Chondrocyte (in vitro differentiated cells): ENCODE results near the gene NSUN2. TPM values are rescaled to one million over a fixed set of nuclear protein-coding genes. Genes with fewer than 3 reads are reported as not detected.

Source experiments
- DNase-seq: peaks from one replicate; pipeline ENCODE4 v3.0.0; 2021; ENCODE audit warnings: mixed read lengths, low spot score
- H3K27ac Mint-ChIP-seq: one replicate; pipeline ENCODE4 v1.8.0; 2021; ENCODE audit warnings: mild to moderate bottlenecking, moderate library complexity, mixed read lengths; ENCODE audit not compliant: unreplicated experiment
- H3K27me3 Mint-ChIP-seq: 2 replicates; pipeline ENCODE4 v1.8.0; 2021; ENCODE audit warnings: low read depth, mixed read lengths
- H3K36me3 Mint-ChIP-seq: 2 replicates; pipeline ENCODE4 v1.8.0; 2021; ENCODE audit warnings: low read depth, mixed read lengths
- H3K4me1 Mint-ChIP-seq: 2 replicates; pipeline ENCODE4 v1.8.0; 2021; ENCODE audit warnings: low read depth, mild to moderate bottlenecking, mixed read lengths
- H3K4me3 Mint-ChIP-seq: one replicate; pipeline ENCODE4 v1.8.0; 2021; ENCODE audit warnings: mild to moderate bottlenecking, moderate library complexity, mixed read lengths; ENCODE audit not compliant: unreplicated experiment
- H3K9me3 Mint-ChIP-seq: 2 replicates; pipeline ENCODE4 v1.8.0; 2021; ENCODE audit warnings: low read depth, mixed read lengths
- CTCF ChIP-seq: fragments of 200-600 bp; sonication (generic); IDR thresholded peaks from 2 replicates; pipeline ENCODE4 v1.5.0; 2021; ENCODE audit warnings: antibody characterized with exemption, mild to moderate bottlenecking, moderate library complexity
- total RNA-seq: library from RNA; stranded (reverse); gene quantifications from 3 replicates; pipeline ENCODE4 v1.2.1, GENCODE V29; 2021

The NSUN2 gene
- total RNA-seq, 1 donor from 2014 or later: 48.7 TPM

GRCh38 chr5:6590581-6590980, 42.3 kb downstream of the NSUN2 start:
- H3K4me3 Mint-ChIP-seq: no peak overlapping the region
- no peak for TF ChIP-seq CTCF
- no peaks in the 10 kb centered on the region for H3K36me3 Mint-ChIP-seq
- peaks cover 24% of the 10 kb centered on the region for H3K27me3 Mint-ChIP-seq
- DNase-seq: no peak
- no peaks in the 10 kb centered on the region for H3K4me1 Mint-ChIP-seq
- H3K27ac Mint-ChIP-seq: no peak overlapping the region
- H3K9me3 Mint-ChIP-seq: no peaks in the 10 kb centered on the region

- Mint-ChIP-seq H3K36me3 (no peaks in the 10 kb centered on the region), H3K4me1 (peaks cover 4% of the 10 kb centered on the region), H3K27me3 (peaks cover 38% of the 10 kb centered on the region), H3K27ac (no peak overlapping the region), H3K9me3 (no peaks in the 10 kb centered on the region), H3K4me3 (no peak overlapping the region)
- no peak for DNase-seq
- no peak for TF ChIP-seq CTCF
Measured at GRCh38 chr5:6587171-6587570, 45.7 kb downstream of the NSUN2 start.

- Mint-ChIP-seq H3K36me3 (no peaks in the 10 kb centered on the region), H3K27ac (no peak overlapping the region), H3K27me3 (peaks cover 38% of the 10 kb centered on the region), H3K4me3 (no peak overlapping the region), H3K9me3 (no peaks in the 10 kb centered on the region), H3K4me1 (peaks cover 9% of the 10 kb centered on the region)
- no peak for DNase-seq
- TF ChIP-seq CTCF: no peak
Measured at GRCh38 chr5:6586647-6587042, 46.2 kb downstream of the NSUN2 start.

- Mint-ChIP-seq H3K4me3 (no peak overlapping the region), H3K9me3 (no peaks in the 10 kb centered on the region), H3K4me1 (peaks cover 15% of the 10 kb centered on the region), H3K27ac (no peak overlapping the region), H3K27me3 (peaks cover 38% of the 10 kb centered on the region), H3K36me3 (no peaks in the 10 kb centered on the region)
- no peak for DNase-seq
- no peak for TF ChIP-seq CTCF
Measured at GRCh38 chr5:6585939-6586646, 46.8 kb downstream of the NSUN2 start.

- Mint-ChIP-seq H3K36me3 (no peaks in the 10 kb centered on the region), H3K9me3 (no peaks in the 10 kb centered on the region), H3K4me1 (peaks cover 16% of the 10 kb centered on the region), H3K27ac (no peak overlapping the region), H3K27me3 (peaks cover 46% of the 10 kb centered on the region), H3K4me3 (no peak overlapping the region)
- TF ChIP-seq CTCF: no peak
- DNase-seq: no peak
Measured at GRCh38 chr5:6585168-6585567, 47.7 kb downstream of the NSUN2 start.
